Measurements from ENCODE around the gene CDS1.
"Not testable (repeated sequence)": the region's sequence is repeated elsewhere in the genome, so short reads cannot be mapped to it uniquely, and the experiment has no call there.

CDS1 gene

GRCh38 chr4:84582988-84583875 is at the start of gene CDS1:
Gene CDS1, plus strand, starts transcription at chr4:84583127. Its CDS starts 275 bp downstream, at chr4:84583402.
- peak; percentile 19 for DNase-seq

- DNase-seq = no peak
Observed at GRCh38 chr4:84535901-84536300, 47.0 kb upstream of the CDS1 start.

GRCh38 chr4:84545093-84545492 is 37.8 kb upstream of the CDS1 start:
- DNase-seq = no peak

- DNase-seq = no peak
Observed at GRCh38 chr4:84547211-84547610, 35.7 kb upstream of the CDS1 start.

- DNase-seq = not testable (repeated sequence)
Observed at GRCh38 chr4:84549191-84549590, 33.7 kb upstream of the CDS1 start.

- DNase-seq = no peak
Observed at GRCh38 chr4:84562156-84562555, 20.8 kb upstream of the CDS1 start.

- DNase-seq = no peak
Observed at GRCh38 chr4:84563002-84563401, 19.9 kb upstream of the CDS1 start.

- no peak for DNase-seq
Observed at GRCh38 chr4:84565951-84566350, 17.0 kb upstream of the CDS1 start.

- DNase-seq = no peak
Observed at GRCh38 chr4:84568496-84568895, 14.4 kb upstream of the CDS1 start.

- DNase-seq = no peak
Observed at GRCh38 chr4:84569009-84569408, 13.9 kb upstream of the CDS1 start.

GRCh38 chr4:84573385-84574068 is 9.4 kb upstream of the CDS1 start:
- DNase-seq = no peak

GRCh38 chr4:84574069-84574720 is 8.7 kb upstream of the CDS1 start:
- no peak for DNase-seq

GRCh38 chr4:84578540-84579402 is 4.2 kb upstream of the CDS1 start:
- peak; percentile 15 for DNase-seq

GRCh38 chr4:84579403-84579776 is 3.5 kb upstream of the CDS1 start:
- no peak for DNase-seq

GRCh38 chr4:84582302-84582987 is 482 bp upstream of the CDS1 start:
- DNase-seq = peak; percentile 91

- DNase-seq = no peak
Observed at GRCh38 chr4:84583876-84584380, 1.0 kb downstream of the CDS1 start.

GRCh38 chr4:84585251-84585650 is 2.3 kb downstream of the CDS1 start:
- no peak for DNase-seq

GRCh38 chr4:84594724-84595123 is 11.8 kb downstream of the CDS1 start:
- DNase-seq = no peak

GRCh38 chr4:84596826-84597225 is 13.9 kb downstream of the CDS1 start:
- peak; percentile 28 for DNase-seq

GRCh38 chr4:84597450-84597849 is 14.5 kb downstream of the CDS1 start:
- DNase-seq = peak; percentile 0

- DNase-seq = no peak
Observed at GRCh38 chr4:84606645-84607044, 23.7 kb downstream of the CDS1 start.

- no peak for DNase-seq
Observed at GRCh38 chr4:84611531-84611930, 28.6 kb downstream of the CDS1 start.
